K562 (cell line): Measurements from ENCODE around the gene PPP1R12C. TPM values are rescaled to one million over a fixed set of nuclear protein-coding genes. Genes with fewer than 3 reads are reported as not detected.

Experiments used
- ADNP ChIP-seq: fragments of 200-800 bp; sonication (Bioruptor generic); IDR thresholded peaks from 2 replicates; pipeline ENCODE4 v1.6.1; 2016; ENCODE audit warnings: missing genetic modification characterization, missing compliant biosample characterization
- CBX1 ChIP-seq: sonication (generic); IDR thresholded peaks from 2 replicates; pipeline ENCODE4 v1.6.1; 2016; ENCODE audit warnings: antibody characterized with exemption, low read depth, mild to moderate bottlenecking
- ELF2 ChIP-seq: fragments of 250-450 bp; sonication (Bioruptor Pico); IDR thresholded peaks from 2 replicates; pipeline ENCODE4 v1.5.0; 2021; ENCODE audit warnings: mild to moderate bottlenecking
- FOS ChIP-seq: IDR thresholded peaks from 3 replicates; pipeline ENCODE4 v1.6.1; 2011; ENCODE audit not compliant: insufficient read length; ENCODE audit errors: extremely low read depth
- HEY1 ChIP-seq: fragments of 250-450 bp; sonication (Bioruptor Pico); IDR thresholded peaks from 2 replicates; pipeline ENCODE4 v1.5.0; 2020; ENCODE audit warnings: mild to moderate bottlenecking, moderate library complexity, borderline replicate concordance
- POLR2H ChIP-seq: IDR thresholded peaks from 2 replicates; pipeline ENCODE4 v1.6.1; 2016; ENCODE audit warnings: missing genetic modification characterization, low read depth, mild to moderate bottlenecking, control low read depth, missing compliant biosample characterization, moderate library complexity
- PTBP1 ChIP-seq: fragments of 200-400 bp; formaldehyde crosslinking; IDR thresholded peaks from 2 replicates; pipeline ENCODE4 v1.6.1; 2017; ENCODE audit warnings: low read depth, low read length
- PYGO2 ChIP-seq: fragments of 450-650 bp; IDR thresholded peaks from 2 replicates; pipeline ENCODE4 v1.6.1; 2016; ENCODE audit warnings: mild to moderate bottlenecking, missing genetic modification characterization, moderate library complexity, missing compliant biosample characterization
- RBM14 ChIP-seq: fragments of 200-400 bp; formaldehyde crosslinking; IDR thresholded peaks from 2 replicates; pipeline ENCODE4 v1.6.1; 2018; ENCODE audit warnings: low read depth, mild to moderate bottlenecking, low read length, moderate library complexity, borderline replicate concordance; ENCODE audit not compliant: insufficient read depth
- SMARCB1 ChIP-seq: IDR thresholded peaks from 2 replicates; pipeline ENCODE4 v1.6.1; 2011; ENCODE audit warnings: improper control_type of control experiment, low read depth; ENCODE audit not compliant: insufficient read length
- SMARCE1 ChIP-seq: fragments of 450-650 bp; IDR thresholded peaks from 2 replicates; pipeline ENCODE4 v1.7.1; 2016; ENCODE audit warnings: mild to moderate bottlenecking
- SOX6 ChIP-seq: fragments of 450-650 bp; IDR thresholded peaks from 2 replicates; pipeline ENCODE4 v1.6.1; 2014; ENCODE audit warnings: mild to moderate bottlenecking
- SP2 ChIP-seq: IDR thresholded peaks from 2 replicates; pipeline ENCODE4 v1.6.1; 2011; ENCODE audit warnings: mild to moderate bottlenecking, low read depth, low read length, moderate library complexity; ENCODE audit not compliant: poor library complexity, severe bottlenecking; ENCODE audit errors: extremely low read depth
- TCF7 ChIP-seq: sonication (generic); IDR thresholded peaks from 2 replicates; pipeline ENCODE4 v1.6.1; 2016; ENCODE audit warnings: antibody characterized with exemption, borderline replicate concordance
- TCFL5 ChIP-seq: fragments of 250-450 bp; sonication (Bioruptor Pico); conservative IDR thresholded peaks from 2 replicates; pipeline ENCODE4 v1.6.1; 2021; ENCODE audit warnings: mild to moderate bottlenecking, moderate library complexity, matching md5 sums
- THRAP3 ChIP-seq: fragments of 450-650 bp; IDR thresholded peaks from 2 replicates; pipeline ENCODE4 v1.6.1; 2016; ENCODE audit warnings: mild to moderate bottlenecking, inconsistent platforms, borderline replicate concordance
- TSHZ1 ChIP-seq: fragments of 250-450 bp; sonication (Bioruptor Pico); IDR thresholded peaks from 2 replicates; pipeline ENCODE4 v1.4.0; 2020; ENCODE audit warnings: mild to moderate bottlenecking, moderate library complexity
- YBX1 ChIP-seq: fragments of 450-650 bp; IDR thresholded peaks from 2 replicates; pipeline ENCODE4 v1.7.1; 2016; ENCODE audit warnings: mild to moderate bottlenecking
- ZFP1 ChIP-seq: fragments of 450-650 bp; formaldehyde crosslinking; IDR thresholded peaks from 2 replicates; pipeline ENCODE4 v1.4.0; 2020; ENCODE audit warnings: mild to moderate bottlenecking, mixed read lengths
- ZFP36 ChIP-seq: fragments of 150-350 bp; IDR thresholded peaks from 2 replicates; pipeline ENCODE4 v1.6.1; 2018; ENCODE audit warnings: low read length, low read depth; ENCODE audit not compliant: partially characterized antibody
- ZFX ChIP-seq: sonication (generic); formaldehyde crosslinking; IDR thresholded peaks from 2 replicates; pipeline ENCODE4 v1.8.0; 2022; ENCODE audit warnings: mild to moderate bottlenecking, missing genetic modification reagents, moderate library complexity
- ZKSCAN8 ChIP-seq: fragments of 200-800 bp; sonication (Bioruptor generic); IDR thresholded peaks from 2 replicates; pipeline ENCODE4 v1.6.1; 2016; ENCODE audit warnings: missing genetic modification characterization, missing compliant biosample characterization
- ZNF24 ChIP-seq: fragments of 450-650 bp; IDR thresholded peaks from 2 replicates; pipeline ENCODE4 v1.6.1; 2016
- ZNF518B ChIP-seq: fragments of 250-450 bp; sonication (Bioruptor Pico); IDR thresholded peaks from 2 replicates; pipeline ENCODE4 v1.5.0; 2021; ENCODE audit warnings: mild to moderate bottlenecking, moderate library complexity
- ZSCAN32 ChIP-seq: fragments of 450-650 bp; formaldehyde crosslinking; IDR thresholded peaks from 2 replicates; pipeline ENCODE4 v1.4.0; 2020; ENCODE audit warnings: mild to moderate bottlenecking, moderate library complexity
- polyA plus RNA-seq, 8 experiments: library from polyadenylated mRNA; depleted of rRNA in 4 of 8; stranded (reverse) in 5 of 8; unstranded in 3 of 8; fragments of >200 nt; fragmentation: Nextera tagmentation in 2 of 8; fragmentation: Illumina TruSeq in 1 of 8; extraction: Ambion mirVana in 2 of 8; extraction: Trizol in 1 of 8; gene quantifications; 2 replicates each; pipeline versions ENCODE4 v1.2.1 to v1.2.3, GENCODE V29; 2011 to 2014; ENCODE audit warnings: inconsistent platforms in 1 of 8, missing spikeins in 1 of 8
- total RNA-seq, 7 experiments: library from RNA; depleted of rRNA in 6 of 7; stranded (reverse); fragments of >200 nt in 6 of 7; fragmentation: Illumina TruSeq in 2 of 7; extraction: Trizol in 2 of 7; gene quantifications; 2 replicates each; pipeline versions ENCODE4 v1.2.1 to v1.2.3, GENCODE V29; 2011 to 2021; ENCODE audit warnings: low replicate concordance in 1 of 7

PPP1R12C gene
- total and polyA plus RNA-seq, 9 of the 15 experiments (the other 6 are each of a cell fraction or from before 2014, with no cell fraction given): 1.8 to 136 (median 33.7) TPM

DNA sequence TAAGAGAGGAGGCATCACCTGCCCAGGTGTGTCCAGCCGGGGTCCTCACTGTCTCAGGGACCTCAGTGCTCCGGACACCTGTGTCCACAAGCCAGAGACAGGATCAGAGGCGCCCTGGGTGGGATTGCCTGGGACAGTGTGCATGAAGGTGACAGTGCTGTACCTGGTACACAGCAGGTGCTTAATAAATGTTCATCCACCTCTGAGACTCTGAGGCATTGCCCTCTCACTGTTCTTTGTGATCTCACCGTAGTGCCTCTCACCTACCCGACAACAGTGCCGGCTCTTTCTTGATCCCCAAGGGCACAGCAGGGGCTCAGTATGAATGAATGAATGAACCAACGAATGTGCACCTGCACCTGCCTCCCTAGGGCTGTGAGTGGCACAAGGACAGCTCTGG is 63.7 kb downstream of the PPP1R12C start (continued):
- TF ChIP-seq ZNF518B (CRISPR knock-in tag): no peak
- no peak for TF ChIP-seq POLR2H (tag)
- TF ChIP-seq PTBP1: no peak
- TF ChIP-seq SP2: no peak
- TF ChIP-seq ZKSCAN8 (CRISPR knock-in tag): peak; percentile 92
- no peak for TF ChIP-seq PYGO2 (tag)
- TF ChIP-seq ZNF24: peak; percentile 77
- TF ChIP-seq SMARCE1: no peak
- TF ChIP-seq ELF2 (CRISPR knock-in tag): no peak
- no peak for TF ChIP-seq SOX6
- no peak for TF ChIP-seq FOS
- no peak for TF ChIP-seq SMARCB1
- TF ChIP-seq ZFX (CRISPR knock-in tag): no peak
- no peak for TF ChIP-seq HEY1 (CRISPR knock-in tag)
- peak; percentile 4 for TF ChIP-seq ZFP36
- TF ChIP-seq CBX1: 0 out of 2 replicates have a peak, but pooled peaks have one; percentile 16
- no peak for TF ChIP-seq ADNP
- no peak for TF ChIP-seq ZSCAN32 (CRISPR knock-in tag)
- no peak for TF ChIP-seq ZFP1 (CRISPR knock-in tag)
- no peak for TF ChIP-seq TSHZ1 (CRISPR knock-in tag)
- no peak for TF ChIP-seq TCFL5 (CRISPR knock-in tag)
- TF ChIP-seq YBX1: no peak
- TF ChIP-seq TCF7: no peak
- no peak for TF ChIP-seq THRAP3
- no peak for TF ChIP-seq RBM14
